ENCODE data around the gene BRI3.
"Not testable (repeated sequence)": the region's sequence is repeated elsewhere in the genome, so short reads cannot be mapped to it uniquely, and the experiment has no call there.

BRI3 gene

GRCh38 chr7:98315318-98315993 lies 34.0 kb downstream of the BRI3 start:
- peak in 1 of 2 donors; percentile 13 for DNase-seq

GRCh38 chr7:98315994-98316527 lies 34.6 kb downstream of the BRI3 start:
- not testable (repeated sequence) for DNase-seq

GRCh38 chr7:98317366-98318040 lies 36.0 kb downstream of the BRI3 start:
- DNase-seq, result no peak

GRCh38 chr7:98319176-98319575 lies 37.7 kb downstream of the BRI3 start:
- no peak for DNase-seq

- no peak for DNase-seq
Measured at GRCh38 chr7:98321301-98321700, 39.8 kb downstream of the BRI3 start.

GRCh38 chr7:98322331-98323270 lies 41.1 kb downstream of the BRI3 start:
- DNase-seq, result no peak

GRCh38 chr7:98323597-98324322 lies 42.3 kb downstream of the BRI3 start:
- no peak for DNase-seq

- DNase-seq, result no peak
Measured at GRCh38 chr7:98324782-98325181, 43.3 kb downstream of the BRI3 start.

- no peak for DNase-seq
Measured at GRCh38 chr7:98329100-98329790, 47.8 kb downstream of the BRI3 start.

- DNase-seq, result no peak
Measured at GRCh38 chr7:98329791-98330373, 48.4 kb downstream of the BRI3 start.

- no peak for DNase-seq
Measured at GRCh38 chr7:98330926-98331529, 49.5 kb downstream of the BRI3 start.

- no peak for DNase-seq
Measured at GRCh38 chr7:98334081-98334480, 52.6 kb downstream of the BRI3 start.

GRCh38 chr7:98335411-98335977 lies 54.0 kb downstream of the BRI3 start:
- no peak for DNase-seq

GRCh38 chr7:98338441-98338840 lies 57.0 kb downstream of the BRI3 start:
- no peak for DNase-seq

GRCh38 chr7:98339043-98339442 lies 57.6 kb downstream of the BRI3 start:
- DNase-seq, result no peak

GRCh38 chr7:98341106-98341505 lies 59.6 kb downstream of the BRI3 start:
- DNase-seq, result no peak

Data from CD4-positive, alpha-beta T cell treated with Interferon alpha-2 for 1 hour (primary cell).